Melanocyte of skin (primary cell): ENCODE data around the gene MRGPRX4. TPM values are rescaled to one million over a fixed set of nuclear protein-coding genes. Genes with fewer than 3 reads are reported as not detected.

Source experiments
- total RNA-seq, 2 donors: library from RNA; depleted of rRNA; stranded (reverse); fragments of >200 nt; gene quantifications; 2 replicates each; pipeline ENCODE4 v1.2.3, GENCODE V29; 2012

The MRGPRX4 gene
- not detected for total RNA-seq

DNA sequence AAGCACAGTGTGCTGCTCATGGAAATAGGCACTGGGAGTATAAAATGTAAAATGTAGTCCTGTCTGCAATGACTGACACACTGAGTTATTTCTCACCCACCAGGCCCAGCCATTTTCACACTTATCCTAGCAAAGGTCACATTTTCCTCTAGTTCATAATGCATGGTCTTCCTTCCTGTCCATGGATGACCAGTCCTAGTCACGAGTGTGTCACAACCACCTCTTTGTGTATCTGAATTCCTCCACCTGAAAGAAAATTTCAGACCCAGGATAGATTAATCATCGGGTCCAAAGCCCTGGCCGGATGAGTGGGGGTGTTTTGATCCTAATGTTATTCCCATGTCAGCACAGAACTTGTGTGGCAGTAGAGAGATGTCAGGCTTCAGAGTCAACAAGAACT is at the start of gene MRGPRX4:
TSS of gene MRGPRX4 (plus strand) at position 172 of the 400 bp plus-strand sequence. CDS start 420 bp downstream, outside the sequence.

DNA sequence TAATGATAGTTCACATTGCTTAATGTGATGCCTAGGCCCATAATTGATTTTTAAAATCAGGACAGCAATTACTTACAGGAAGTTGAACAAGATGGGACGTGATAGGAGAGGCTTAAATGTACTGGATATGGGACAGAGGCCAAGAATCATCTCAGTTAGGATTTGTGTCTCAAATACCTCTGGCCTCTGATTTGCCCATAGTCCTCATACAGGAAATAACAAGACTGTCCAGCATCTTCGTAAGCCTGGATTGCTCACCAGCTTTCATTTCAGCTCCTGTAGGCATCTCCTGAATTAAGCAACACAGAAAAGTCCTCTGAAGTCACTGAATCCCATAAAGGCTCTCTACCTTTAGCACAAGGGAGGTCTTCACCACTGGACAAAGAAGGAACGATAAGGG is 40.3 kb upstream of the MRGPRX4 start, which contains the start of gene MRGPRX3:
TSS of gene MRGPRX3 (plus strand) at position 231 of the 400 bp plus-strand sequence. CDS start 4,632 bp downstream, outside the sequence.

Other genes with a start within 250 kb of the MRGPRX4 start
- gene SERGEF, start 159.8 kb upstream of the MRGPRX4 start, total RNA-seq, result 10 to 100 TPM; 21.7 to 22.3 TPM
- gene TPH1, start 126.6 kb upstream of the MRGPRX4 start, total RNA-seq, result under 1 TPM; 0.34 to 0.67 TPM
- 10 to 100 TPM; 21.7 to 45.3 TPM for gene SAAL1, start 66.8 kb upstream of the MRGPRX4 start, total RNA-seq
- under 1 TPM in 1 of 2 donors, not detected in 1; 0.34 TPM for gene MRGPRX3, start 40.3 kb upstream of the MRGPRX4 start, total RNA-seq
- not detected for gene SAA4, start 64.0 kb downstream of the MRGPRX4 start, total RNA-seq
- not detected for gene SAA2, start 75.8 kb downstream of the MRGPRX4 start, total RNA-seq
- not detected for gene SAA1, start 93.4 kb downstream of the MRGPRX4 start, total RNA-seq
- 100 to 1,000 TPM; 109 to 132 TPM for gene HPS5, start 149.3 kb downstream of the MRGPRX4 start, total RNA-seq
- 100 to 1,000 TPM; 108 to 113 TPM for gene GTF2H1, start 149.7 kb downstream of the MRGPRX4 start, total RNA-seq
- 100 to 1,000 TPM; 641 to 919 TPM for gene LDHA, start 221.7 kb downstream of the MRGPRX4 start, total RNA-seq
- gene LDHC, start 239.5 kb downstream of the MRGPRX4 start, total RNA-seq, result under 1 TPM; 0.33 to 0.34 TPM